H1 (cell line): Measurements from ENCODE around the gene HNF4A.

Source experiments
- ATF3 ChIP-seq: IDR thresholded peaks from 2 replicates; pipeline ENCODE4 v1.6.1; 2011; ENCODE audit warnings: low read depth, mild to moderate bottlenecking, low read length; ENCODE audit not compliant: insufficient read depth
- EGR1 ChIP-seq: IDR thresholded peaks from 2 replicates; pipeline ENCODE4 v1.6.1; 2011; ENCODE audit warnings: low read depth, low read length, borderline replicate concordance
- MAX ChIP-seq: IDR thresholded peaks from 2 replicates; pipeline ENCODE4 v1.6.1; 2012; ENCODE audit warnings: inconsistent platforms
- POLR2A ChIP-seq, 2 experiments: IDR thresholded peaks; 1 replicate in 1 of 2; 2 replicates in 1 of 2; pipeline ENCODE4 v1.6.1; 2011; ENCODE audit warnings: low read depth in 2 of 2, low read length in 2 of 2, mild to moderate bottlenecking in 2 of 2; ENCODE audit errors: control extremely low read depth in 1 of 2
- SUZ12 ChIP-seq: fragments of 200-600 bp; sonication (generic); IDR thresholded peaks from 2 replicates; pipeline ENCODE4 v1.6.1; 2012; ENCODE audit warnings: mild to moderate bottlenecking, inconsistent platforms, low read length, moderate library complexity, mixed read lengths
- TEAD4 ChIP-seq: IDR thresholded peaks from 2 replicates; pipeline ENCODE4 v1.6.1; 2012; ENCODE audit warnings: low read depth, low read length, inconsistent platforms, mixed read lengths

- TF ChIP-seq MAX = no peak
- TF ChIP-seq EGR1 = no peak
- no peak for TF ChIP-seq POLR2A (IDR thresholded peaks at IDR 0.05; ENCODE audit: control extremely low read depth in 1 of 2, low read depth in 2 of 2, low read length in 2 of 2)
- TF ChIP-seq SUZ12 = no peak
- no peak for TF ChIP-seq ATF3
- TF ChIP-seq TEAD4 = no peak
These were observed 83.8 kb downstream of the HNF4A start for GRCh38 chr20:44439318-44439717.
